Urothelium cell line (cell line): ENCODE results near the gene ANAPC10.
"Not testable (repeated sequence)": the region's sequence is repeated elsewhere in the genome, so short reads cannot be mapped to it uniquely, and the experiment has no call there.

Experiments used
- DNase-seq: peaks from one replicate; pipeline ENCODE4 v3.0.0; 2011; ENCODE audit warnings: low spot score, mixed read lengths
- FAIRE-seq: peaks from 2 replicates; lab custom pipeline; 2011; peaks lifted over from hg19 to GRCh38; lab: Jason Lieb, UNC

Gene ANAPC10

GRCh38 chr4:145012841-145013240 lies 85.2 kb downstream of the ANAPC10 start:
- no peak for DNase-seq
- FAIRE-seq = no peak

DNA sequence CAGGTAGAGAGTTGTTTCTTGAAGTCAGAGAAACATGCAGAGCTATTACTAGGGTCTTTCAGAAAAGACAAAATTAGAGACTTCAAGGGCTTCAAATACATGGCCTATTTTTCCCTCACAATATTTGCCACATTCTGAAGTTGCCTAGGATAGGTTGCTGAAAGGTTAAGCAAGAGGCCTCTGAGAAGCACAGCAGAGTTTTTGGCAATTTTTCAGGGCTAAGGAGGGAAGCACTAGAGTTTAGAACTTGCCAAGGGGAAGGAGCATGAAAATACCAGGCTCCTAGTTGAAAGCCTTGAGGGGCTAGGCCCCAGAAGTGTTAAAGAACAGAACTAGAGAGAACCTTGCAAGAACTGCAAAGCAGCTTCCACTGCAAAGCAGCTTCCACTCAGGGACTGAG lies 86.4 kb downstream of the ANAPC10 start:
- DNase-seq = no peak

DNA sequence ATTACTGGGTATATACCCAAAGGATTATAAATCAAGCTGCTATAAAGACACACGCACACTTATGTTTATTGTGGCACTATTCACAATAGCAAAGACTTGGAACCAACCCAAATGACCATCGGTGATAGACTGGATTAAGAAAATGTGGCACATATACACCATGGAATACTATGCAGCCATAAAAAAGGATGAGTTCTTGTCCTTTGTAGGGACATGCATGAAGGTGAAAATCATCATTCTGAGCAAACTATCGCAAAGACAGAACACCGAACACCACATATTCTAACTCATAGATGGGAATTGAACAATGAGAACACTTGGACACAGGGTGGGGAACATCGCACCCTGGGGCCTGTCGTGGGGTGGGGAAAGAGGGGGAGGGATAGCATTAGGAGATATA lies 87.7 kb downstream of the ANAPC10 start:
- not testable (repeated sequence) for FAIRE-seq, DNase-seq

More for the DNA sequence above, 86.4 kb downstream of the ANAPC10 start:
- no peak for FAIRE-seq

- no peak for DNase-seq
- FAIRE-seq = no peak
Observed at GRCh38 chr4:145003675-145004074, 94.3 kb downstream of the ANAPC10 start.

- no peak for FAIRE-seq
Observed at GRCh38 chr4:145001635-145002034, 96.4 kb downstream of the ANAPC10 start.

GRCh38 chr4:145000656-145001055 lies 97.3 kb downstream of the ANAPC10 start:
- DNase-seq, FAIRE-seq: not testable (repeated sequence)

More at GRCh38 chr4:145001635-145002034, 96.4 kb downstream of the ANAPC10 start:
- no peak for DNase-seq

GRCh38 chr4:144989306-144989705 lies 108.7 kb downstream of the ANAPC10 start:
- no peak for FAIRE-seq

GRCh38 chr4:144985531-144985930 lies 112.5 kb downstream of the ANAPC10 start:
- no peak for DNase-seq
- FAIRE-seq = no peak

More at GRCh38 chr4:144989306-144989705, 108.7 kb downstream of the ANAPC10 start:
- no peak for DNase-seq

GRCh38 chr4:144985014-144985413 lies 113.0 kb downstream of the ANAPC10 start:
- no peak for DNase-seq
- no peak for FAIRE-seq

DNA sequence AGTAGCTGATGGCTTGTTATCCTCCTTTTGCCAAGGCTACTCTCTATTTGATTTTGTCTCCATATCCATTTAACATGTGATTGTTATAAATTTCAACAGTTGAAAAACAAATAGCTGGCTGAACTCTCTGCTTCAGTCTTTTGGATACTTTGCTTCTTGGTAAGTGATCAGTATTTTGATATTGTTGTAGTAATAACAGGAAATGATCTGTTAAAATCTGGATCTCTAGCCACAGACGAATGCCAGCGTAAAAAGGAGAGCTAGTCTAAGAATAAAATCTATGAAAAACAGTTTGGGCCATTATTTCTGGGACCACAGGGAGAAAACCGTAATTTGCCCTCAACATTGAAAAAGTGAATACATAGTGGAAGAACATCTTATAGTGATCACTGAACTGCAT lies 113.8 kb downstream of the ANAPC10 start:
- DNase-seq (no peak), FAIRE-seq (no peak)

- no peak for DNase-seq
- no peak for FAIRE-seq
Observed at GRCh38 chr4:144975718-144976117, 122.3 kb downstream of the ANAPC10 start.

- no peak for DNase-seq
- FAIRE-seq = no peak
Observed at GRCh38 chr4:144970597-144970996, 127.4 kb downstream of the ANAPC10 start.

- no peak for FAIRE-seq
- no peak for DNase-seq
Observed at GRCh38 chr4:144969821-144970220, 128.2 kb downstream of the ANAPC10 start.

DNA sequence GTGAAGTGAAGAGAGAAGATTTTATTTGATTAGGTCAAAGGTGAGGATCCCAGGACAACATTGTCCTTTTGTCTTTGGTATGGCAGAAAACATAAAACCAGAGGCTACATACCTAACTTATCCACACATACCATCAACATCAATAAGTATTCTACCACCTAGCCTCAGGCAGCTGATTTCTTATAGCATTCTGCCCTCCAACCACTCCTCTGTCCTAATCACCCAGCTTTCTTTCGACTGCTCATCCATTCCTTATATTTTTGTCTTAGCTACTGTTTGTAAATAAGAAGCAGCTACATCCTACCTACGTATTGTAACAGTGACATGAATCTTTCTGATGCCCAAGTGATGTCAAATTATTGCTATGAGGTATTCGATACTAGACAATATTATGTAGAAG lies 129.4 kb downstream of the ANAPC10 start:
- FAIRE-seq = no peak
- DNase-seq = no peak

DNA sequence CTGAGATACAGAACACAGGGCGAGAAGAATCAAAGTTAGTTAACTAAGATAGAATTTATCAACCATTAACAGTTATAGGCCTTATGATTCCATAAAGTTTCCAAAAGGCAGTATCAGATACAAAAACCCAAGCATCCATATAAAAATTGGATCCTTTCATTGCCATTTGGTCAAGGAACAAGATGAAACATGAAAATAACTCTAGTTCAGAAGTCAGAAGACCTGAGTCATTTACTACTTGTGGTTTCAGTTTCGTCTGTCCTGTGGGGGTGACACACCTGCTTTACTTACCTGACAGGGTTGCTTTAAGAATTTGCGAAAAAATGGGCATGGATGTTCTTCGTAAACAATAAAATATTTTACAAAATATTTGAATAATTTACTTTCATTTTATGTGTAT lies 130.8 kb downstream of the ANAPC10 start:
- FAIRE-seq (no peak), DNase-seq (no peak)

GRCh38 chr4:144962300-144962699 lies 135.7 kb downstream of the ANAPC10 start:
- FAIRE-seq (no peak), DNase-seq (no peak)

GRCh38 chr4:144955104-144955503 lies 142.9 kb downstream of the ANAPC10 start:
- FAIRE-seq (no peak), DNase-seq (no peak)

DNA sequence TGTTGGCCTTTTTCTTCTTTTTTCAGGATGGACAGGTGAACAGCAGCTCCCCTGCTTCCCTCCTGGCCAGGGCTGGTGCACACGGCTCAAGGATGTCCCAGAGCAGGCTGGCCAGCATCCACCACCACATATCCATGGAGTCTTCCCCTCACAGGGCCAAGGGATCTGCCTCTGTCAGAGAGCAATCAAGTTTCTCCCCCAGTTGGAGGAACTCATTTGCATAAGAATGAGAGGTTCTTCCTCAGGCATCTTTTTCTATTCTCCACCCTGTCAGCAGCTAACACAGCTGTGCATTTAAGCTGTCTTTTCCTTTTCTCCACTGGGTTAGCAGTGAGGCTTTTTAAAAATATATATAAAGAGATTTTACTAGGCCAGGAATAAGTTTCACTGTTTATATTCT lies 143.8 kb downstream of the ANAPC10 start:
- FAIRE-seq (no peak), DNase-seq (no peak)

DNA sequence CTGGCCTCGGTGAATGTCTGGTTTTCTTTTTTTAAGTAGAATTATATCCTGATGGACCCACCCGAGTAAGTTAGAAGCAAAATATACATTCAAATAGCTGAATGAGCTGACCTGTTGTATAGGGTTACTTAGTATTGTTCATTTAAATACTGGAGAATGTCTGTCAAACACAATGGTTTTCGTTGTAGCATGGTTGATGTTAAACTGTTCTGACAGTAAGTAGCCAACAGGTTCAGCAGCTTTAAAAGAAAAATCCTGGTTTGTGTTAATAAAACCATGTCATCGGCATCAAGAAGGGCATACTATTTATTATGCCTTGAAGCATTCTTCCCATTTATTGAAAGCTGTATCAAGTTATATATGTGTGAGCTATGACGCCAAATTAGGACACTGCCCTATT lies 149.6 kb downstream of the ANAPC10 start:
- DNase-seq = no peak
- FAIRE-seq = no peak

DNA sequence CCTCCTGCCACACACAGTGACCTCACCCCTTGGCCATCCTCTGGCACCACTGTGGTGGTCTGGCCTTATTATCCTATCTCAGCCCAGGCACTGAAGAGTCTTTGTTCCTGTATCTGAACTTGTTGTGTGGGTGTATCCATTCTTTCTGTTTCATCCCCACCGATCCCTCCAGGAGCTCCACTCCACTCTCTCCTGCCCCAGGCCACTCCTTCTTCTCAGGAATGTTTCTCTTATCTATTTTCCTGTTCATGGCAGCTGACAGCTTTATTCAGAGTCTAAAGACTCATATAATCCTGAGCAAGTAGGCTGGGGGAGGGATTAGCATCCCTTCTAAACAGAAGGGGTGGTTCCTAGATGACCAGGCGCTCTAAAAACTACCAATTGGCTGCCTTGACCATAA lies 150.0 kb downstream of the ANAPC10 start:
- DNase-seq (peak; percentile 17), FAIRE-seq (no peak)
